CD4-positive, alpha-beta T cell treated with Interferon alpha-2 for 1 hour (primary cell): ENCODE data around the gene HDGFL3.
"Not testable (repeated sequence)": the region's sequence is repeated elsewhere in the genome, so short reads cannot be mapped to it uniquely, and the experiment has no call there.

Experiments
- DNase-seq, 2 donors: peaks; one replicate each; pipeline ENCODE4 v3.0.0-alpha.2; 2020 to 2022

Gene HDGFL3

DNA sequence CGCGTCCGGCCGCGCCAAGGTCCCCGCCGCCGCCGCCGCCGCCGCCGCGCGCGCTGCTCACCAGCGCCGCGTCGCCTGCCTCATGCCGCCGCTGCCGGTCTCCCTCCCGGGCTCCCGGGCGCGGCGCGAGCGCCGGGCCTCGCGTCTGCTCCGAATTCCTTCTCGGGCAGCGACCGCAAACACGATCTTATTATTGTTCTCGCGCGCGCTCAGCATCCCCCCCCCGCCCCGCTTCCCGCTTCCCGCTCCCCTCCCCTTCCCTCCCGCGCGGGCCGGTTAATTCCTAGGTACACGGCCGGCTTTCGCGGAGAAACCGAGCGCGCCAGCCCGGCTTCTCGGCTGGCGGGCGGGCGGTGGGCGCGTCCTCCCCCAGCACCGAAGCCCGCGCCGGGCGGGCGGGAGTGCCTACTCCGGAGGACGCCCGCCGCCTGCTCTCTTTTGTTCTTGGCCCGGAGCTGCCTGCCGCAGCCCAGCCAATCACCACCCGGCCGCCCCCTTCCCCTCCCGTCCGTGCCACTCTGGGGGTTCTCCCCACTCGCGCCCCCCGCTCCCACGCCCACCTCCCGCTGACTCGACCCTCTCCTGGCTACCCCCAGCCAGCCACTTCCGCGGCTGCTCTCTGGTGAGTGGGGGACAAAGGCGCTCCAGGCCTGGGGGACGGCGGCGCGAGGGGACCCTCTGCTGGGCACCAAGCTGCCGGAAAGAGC lies at the start of gene HDGFL3:
TSS of gene HDGFL3 (minus strand) at position 164 of the 707 bp plus-strand sequence. CDS start 409 bp downstream, outside the sequence.
- peak in 1 of 2 donors; percentile 25 for DNase-seq

DNA sequence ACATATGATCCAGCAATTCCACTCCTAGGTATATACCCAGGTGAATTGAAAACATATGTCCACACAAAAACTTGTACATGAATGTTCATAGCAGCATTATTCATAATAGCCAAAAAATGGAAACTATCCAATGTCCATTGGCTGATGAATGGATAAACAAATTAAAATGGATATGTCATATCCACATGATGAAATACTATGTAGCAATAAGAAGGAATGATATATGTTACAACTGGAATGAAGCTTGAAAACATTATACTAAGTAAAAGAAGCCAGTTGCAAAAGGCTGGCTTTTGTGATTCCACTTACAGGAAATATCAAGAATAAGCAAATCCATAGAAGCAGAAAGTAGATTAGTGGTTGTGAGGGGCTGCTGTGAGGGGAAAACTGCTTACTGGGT lies 43.2 kb upstream of the HDGFL3 start:
- DNase-seq, result no peak

DNA sequence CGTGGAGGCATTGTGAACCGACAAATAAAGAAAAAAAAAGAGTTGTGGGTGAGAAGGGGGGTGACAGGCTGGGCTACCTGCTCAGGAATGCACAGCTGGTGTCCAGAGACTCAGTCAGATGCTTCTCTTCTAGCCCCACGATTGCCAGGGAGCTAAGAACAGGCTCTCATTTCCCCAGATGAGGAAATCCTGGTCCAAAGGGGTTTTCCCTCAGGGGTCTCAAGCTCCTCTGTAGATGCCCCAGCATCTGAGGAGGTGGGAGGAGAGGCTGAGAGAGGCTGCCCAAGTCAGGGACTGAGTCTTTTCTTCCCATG lies 41.4 kb upstream of the HDGFL3 start:
- no peak for DNase-seq

DNA sequence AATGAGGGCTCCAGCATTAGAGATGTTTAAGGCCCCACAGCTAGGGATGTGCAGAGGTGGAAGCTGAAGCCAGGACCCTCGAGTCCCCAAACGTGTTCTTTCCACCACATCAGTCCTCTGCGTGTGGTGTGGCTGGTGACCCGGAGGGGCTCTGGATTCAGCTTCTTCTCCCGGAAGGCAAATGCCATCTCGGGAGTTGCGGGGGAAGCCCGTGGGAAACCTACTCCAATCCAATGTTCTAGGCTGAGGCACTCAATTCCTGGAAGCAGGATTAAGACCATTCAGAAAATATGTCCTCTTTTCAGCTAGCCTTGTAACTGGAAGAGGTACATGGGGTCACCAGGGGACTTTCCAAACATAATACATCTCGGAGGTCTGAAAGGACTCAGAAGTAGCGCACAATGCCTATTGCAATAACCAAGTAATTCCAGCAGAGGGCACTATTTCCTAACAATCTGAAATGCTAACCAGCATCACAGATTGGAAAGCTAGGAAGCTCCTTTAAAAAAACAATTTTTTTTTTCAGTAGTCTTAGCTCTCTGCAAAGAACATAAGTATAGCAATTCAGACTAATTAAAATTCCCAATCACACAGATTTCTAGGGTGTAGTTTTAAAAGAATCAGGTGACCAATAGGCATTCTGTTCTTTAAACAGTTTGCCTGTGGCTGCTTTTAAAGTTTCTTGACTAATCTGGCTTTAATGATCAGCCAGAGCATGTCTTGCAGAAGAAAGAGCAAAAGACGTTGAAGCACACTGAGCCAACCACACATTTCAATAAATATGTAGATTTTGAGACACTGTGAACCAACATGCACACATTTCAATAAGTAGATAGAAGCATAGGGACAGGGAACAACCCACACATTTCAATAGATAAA lies 40.8 kb upstream of the HDGFL3 start:
- peak in 1 of 2 donors; percentile 52 for DNase-seq

DNA sequence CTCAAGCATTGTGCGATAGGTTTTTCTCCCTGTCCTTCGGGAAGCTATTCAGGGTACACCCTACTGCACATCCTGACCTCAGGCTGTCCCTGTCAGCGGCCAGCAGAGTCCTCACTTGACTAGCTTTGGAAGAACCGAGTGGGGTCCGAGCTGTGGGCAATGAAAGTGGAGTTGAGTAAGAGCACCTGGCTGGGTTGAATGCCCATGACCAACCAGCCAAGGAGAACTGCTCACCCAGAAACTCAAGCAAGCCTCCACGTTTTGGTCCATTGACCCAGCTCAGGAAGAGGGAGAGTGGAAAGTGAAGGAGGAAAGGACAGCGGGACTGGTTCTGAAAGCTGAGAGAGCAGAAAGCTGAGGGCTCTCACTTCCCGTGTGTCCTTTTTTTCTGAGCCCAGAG lies 36.0 kb upstream of the HDGFL3 start:
- DNase-seq, result no peak

DNA sequence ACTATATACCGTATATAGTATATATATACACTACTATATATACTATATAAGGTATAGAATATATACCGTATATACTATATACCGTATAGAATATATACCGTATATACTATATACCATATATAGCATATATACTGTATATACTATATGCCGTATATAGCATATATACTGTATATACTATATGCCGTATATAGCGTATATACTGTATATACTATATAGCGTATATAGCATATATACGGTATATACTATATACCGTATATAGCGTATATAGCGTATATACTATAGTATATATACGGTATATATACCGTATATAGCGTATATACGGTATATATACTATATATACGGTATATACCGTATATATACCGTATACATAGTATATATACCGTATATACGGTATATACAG lies 22.6 kb upstream of the HDGFL3 start:
- DNase-seq, result no peak

DNA sequence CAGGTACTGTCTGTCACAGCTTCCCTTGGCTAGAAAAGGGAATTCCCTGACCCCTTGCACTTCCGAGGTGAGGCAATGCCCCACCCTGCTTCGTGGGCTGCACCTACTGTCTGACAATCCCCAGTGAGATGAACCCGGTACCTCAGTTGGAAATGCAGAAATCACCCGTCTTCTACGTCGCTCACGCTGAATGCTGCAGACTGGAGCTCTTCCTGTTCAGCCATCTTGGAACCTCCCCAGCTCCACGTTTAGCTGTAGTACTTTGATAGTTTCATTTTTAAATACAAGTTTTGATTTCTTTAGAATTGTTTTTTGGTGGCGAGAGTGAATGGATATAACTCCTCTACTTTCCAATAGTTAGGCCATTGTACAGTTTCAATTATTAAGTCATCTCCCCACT lies 17.8 kb upstream of the HDGFL3 start:
- DNase-seq, result no peak

DNA sequence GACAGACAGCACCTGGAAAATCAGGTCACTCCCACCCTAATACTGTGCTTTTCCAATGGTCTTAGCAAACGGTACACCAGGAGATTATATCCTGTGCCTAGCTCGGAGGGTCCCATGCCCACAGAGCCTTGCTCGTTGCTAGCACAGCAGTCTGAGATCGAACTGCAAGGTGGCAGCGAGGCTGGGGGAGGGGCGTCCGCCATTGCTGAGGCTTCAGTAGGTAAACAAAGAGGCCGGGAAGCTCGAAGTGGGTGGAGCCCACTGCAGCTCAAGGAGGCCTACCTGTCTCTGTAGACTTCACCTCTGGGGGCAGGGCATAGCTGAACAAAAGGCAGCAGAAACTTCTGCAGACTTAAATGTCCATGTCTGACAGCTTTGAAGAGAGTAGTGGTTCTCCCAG lies 14.2 kb upstream of the HDGFL3 start:
- DNase-seq, result not testable (repeated sequence)

DNA sequence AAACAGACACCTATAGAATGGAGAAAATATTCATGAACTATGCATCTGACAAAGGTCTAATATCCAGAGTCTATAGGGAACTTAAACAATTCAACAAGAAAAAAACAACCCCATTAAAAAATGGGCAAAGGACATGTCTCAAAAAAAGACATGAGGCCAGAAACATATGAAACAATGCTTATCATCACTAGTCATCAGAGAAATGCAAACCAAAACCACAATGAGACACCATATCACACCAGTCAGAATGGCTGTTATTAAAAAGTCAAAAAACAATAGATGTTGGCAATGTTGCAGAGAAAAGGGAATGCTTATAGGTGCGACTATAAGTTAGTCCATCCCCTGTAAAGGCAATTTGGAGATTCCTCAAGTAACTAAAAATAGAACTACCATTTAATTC lies 11.4 kb upstream of the HDGFL3 start:
- no peak for DNase-seq

DNA sequence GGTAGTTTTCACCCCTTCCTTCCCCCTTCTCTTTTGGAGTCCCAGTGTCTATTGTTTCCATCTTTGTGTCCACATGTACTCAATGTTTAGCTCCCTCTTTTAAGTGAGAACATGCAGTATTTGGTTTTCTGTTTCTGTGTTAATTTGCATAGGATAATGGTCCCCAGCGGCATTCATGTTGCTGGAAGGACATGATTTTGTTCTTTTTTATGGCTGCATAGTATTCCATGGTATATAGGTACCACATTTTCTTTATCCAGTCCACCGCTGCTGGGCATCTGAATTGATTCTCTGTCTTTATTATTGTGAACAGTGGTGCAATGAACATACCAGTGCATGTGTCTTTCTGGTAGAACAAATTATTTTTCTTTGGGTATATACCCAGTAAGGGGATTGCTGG lies 7.7 kb upstream of the HDGFL3 start:
- no peak for DNase-seq

DNA sequence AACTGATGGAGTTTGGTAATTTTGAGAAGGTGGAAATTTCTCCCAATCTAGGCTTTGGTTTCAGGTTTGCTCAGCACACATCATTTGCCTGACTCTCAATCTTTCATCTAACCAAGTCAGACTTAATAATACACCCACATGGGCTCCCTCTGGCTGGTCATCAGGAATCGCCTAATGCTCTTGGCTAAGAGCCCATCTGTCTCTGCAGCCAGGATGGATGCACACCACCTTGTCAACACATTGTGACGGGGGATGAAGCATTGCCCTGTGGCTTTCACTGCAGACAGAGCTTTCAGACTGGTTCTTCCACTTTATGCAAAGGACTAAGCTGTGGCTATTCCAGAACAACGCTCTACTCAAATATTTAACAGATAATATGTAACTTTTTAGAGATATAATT lies 3.0 kb upstream of the HDGFL3 start:
- no peak for DNase-seq

DNA sequence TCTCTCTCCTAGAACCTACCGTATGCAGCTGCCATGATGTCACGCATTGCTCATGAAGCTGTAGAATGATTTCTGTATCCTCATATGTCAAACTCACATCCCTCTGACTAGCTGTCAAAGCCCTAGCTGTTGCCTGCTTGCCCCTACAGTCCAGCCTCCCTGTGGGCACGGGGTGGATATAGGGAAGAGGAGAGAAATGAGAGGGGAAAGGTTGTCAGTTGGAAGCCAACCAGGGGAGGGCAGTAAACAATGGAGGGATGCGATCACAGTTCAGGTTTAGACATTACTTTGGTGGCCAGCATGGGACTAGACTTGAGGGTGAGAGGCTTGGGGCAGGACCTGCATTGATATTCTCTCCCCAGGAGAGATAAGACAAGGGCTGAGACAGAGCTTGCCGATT lies 1.7 kb upstream of the HDGFL3 start:
- DNase-seq, result no peak

DNA sequence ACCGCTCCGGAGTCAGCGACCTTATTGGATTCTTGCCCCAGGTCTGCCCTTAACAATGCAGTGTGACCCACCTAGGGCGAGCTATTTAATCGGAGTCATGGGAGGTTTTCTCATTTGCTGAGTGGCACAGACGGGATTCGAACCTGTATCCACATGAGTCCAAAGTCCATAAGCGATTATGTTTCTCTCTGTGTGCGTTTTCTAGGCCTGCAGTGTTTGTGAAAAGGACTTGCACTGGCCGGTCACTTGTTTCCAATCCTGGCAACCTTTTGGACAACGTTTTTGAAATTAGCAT lies 691 bp upstream of the HDGFL3 start:
- DNase-seq, result no peak

DNA sequence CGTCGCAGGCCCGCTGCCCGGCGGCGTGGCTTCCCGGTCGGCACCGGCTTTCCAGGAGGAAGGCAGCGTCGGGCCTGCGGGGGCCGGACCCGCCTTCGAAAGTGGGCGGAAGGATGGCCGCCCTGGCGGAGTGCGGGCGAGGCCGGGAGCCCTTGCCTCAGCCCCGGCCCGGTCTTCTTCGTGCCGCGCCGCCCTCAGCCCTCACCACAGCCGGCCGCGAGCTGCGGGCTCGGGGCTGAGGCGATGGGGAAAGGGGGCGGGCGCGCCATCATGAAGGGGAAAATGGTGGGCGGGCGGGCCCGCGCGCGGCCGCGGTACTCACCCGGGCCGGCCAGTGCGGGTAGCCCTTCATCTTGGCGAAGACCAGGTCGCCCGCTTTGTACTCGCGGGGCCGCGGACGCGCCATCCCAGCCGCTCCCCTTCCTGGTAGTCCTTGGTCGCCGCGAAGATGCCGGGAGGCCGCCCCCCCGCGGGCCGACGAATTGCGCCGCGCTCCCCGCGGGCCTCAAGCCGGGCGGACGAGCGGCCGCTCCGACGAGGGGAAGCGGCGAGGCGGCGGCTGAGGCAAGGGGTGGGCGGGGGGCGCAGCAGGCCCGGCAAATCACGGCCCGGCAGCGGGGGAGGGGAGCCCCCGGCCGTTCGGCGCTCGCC lies 489 bp downstream of the HDGFL3 start:
- peak in 1 of 2 donors; percentile 10 for DNase-seq

DNA sequence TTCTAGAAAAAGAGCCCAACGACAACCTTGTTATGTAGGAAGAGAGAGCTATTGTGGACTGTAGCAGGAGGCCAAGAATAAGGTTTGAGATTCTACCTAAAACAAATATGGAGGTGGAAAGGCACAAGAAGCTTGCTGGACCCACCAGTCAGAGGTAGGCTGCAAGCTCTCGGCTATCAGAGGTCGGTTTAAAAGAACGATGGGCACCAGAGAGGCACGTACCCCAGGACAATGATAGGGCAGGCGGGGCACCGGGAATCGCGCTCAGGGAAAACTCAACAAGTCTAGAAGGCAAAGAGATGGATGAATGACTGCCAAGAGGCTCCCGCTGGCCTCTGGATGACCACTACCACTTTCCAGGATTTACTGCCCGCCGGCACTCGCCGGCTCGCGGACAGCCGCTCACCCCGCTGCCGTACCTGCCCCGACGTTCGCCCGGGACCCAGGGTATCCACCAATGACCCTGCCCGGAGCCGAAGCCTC lies 1.1 kb downstream of the HDGFL3 start:
- DNase-seq, result no peak

DNA sequence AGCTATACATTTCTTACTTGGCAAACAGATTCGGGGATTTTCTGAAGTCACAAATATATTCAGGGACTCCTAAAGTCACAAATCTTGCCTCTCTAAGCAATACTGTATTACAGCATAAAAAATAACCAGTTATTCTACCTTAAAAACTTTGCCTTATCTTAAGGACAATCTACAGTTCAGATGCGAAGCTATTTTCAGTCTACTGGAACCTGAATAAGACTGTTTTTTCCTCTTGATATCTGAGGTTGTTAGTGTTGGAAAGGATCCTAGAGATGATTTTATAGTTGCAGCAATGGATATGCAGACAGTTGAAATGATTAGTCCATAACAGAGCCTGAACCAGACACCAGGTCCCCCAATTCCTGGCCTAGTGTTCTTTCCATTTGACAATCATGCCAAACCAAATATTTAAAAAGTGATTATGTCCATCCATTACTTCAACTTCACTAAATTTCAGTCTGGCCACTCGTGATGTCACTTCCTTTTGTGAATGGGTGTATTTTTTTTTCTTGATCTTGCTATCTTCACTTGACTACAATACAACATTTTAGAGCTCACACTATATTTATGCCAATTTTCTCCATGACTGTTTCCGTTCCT lies 1.8 kb downstream of the HDGFL3 start:
- DNase-seq, result no peak

DNA sequence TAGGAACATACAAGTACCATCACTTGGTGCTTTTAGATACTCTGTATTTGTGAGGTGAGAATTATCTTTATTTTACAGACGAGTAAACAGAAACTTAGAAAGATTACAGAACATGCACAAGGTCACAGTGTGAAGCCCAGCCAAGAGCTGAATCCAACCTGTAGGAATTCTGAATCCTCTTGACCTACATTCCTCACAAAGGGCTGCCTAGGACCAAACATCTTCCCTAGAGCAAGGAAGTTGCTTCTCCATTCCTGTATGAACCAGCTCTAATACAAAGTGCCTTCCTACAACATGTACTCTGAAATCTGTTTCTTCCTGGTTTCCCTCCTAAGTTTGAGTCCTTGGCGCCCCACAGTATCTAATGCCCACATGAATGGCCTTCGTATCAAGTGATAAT lies 2.9 kb downstream of the HDGFL3 start:
- DNase-seq, result no peak

DNA sequence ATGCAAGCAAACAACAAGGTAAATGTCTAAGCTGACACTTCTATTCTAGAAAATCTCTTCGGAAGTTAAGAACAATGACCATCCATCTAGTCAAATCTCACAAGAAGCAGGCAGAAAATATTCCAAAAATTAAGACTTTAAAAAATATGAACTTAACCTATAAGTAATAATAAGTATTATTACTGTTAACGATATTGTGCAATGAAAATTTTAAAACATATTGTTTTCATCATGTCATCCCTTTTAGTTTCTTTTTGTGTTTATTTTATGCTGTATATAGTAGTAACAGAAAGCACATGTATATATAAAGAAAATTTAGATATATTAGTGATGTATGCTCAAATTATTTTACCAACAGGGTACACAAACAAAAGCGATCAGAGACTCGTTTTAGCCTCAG lies 4.1 kb downstream of the HDGFL3 start:
- DNase-seq, result no peak

DNA sequence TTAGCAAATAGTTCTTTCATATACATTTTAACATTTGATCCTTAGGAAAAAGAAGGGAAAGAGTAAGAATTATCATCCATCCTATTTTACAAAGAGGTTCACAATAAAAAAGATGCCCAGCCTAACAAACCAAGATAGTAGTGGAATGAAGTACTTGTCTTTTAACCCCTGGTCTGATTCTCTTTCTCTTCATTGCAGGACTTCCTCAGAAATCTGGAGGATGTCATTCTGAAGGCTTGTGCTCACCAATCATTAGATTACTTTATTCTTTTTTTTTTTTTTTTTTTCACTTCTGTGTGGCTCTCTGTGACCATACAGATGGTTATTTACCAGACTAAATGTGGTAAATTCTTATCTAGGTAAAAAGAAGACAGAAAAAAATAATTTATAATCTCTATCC lies 7.0 kb downstream of the HDGFL3 start:
- no peak for DNase-seq

DNA sequence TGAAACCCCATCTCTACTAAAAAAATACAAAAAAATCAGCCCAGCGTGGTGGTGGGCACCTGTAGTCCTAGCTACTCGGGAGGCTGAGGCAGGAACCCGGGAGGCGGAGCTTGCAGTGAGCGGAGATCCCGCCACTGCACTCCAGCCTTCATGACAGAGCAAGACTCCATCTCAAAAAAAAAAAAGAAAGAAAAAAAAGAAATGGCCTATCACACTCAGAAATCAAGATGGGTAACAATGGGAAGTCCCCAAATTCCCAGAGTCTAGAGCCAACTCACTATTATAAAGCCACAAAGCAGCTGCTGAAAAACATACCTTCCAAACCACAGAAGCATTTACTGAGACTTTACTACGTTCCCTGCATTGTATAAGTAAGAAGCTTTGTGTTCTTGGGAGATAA lies 7.5 kb downstream of the HDGFL3 start:
- peak in 1 of 2 donors; percentile 17 for DNase-seq

DNA sequence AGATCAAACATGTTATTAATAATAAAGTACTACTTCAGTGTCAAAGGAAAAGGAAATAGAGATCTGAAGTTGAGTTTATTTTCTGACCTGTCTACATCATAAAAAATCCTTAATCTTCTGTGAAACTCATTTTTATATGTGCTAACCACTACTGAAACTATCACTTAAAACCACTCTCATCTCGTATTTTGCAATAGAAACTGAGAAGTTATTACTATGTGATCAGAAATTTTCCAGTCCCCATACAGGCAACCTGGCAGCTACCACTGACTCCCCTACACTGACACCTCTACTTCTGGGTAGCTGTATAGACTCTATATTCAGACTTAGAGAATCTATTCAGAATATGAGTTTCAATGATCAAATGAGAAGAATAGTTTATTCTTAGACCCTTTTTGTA lies 8.3 kb downstream of the HDGFL3 start:
- no peak for DNase-seq

DNA sequence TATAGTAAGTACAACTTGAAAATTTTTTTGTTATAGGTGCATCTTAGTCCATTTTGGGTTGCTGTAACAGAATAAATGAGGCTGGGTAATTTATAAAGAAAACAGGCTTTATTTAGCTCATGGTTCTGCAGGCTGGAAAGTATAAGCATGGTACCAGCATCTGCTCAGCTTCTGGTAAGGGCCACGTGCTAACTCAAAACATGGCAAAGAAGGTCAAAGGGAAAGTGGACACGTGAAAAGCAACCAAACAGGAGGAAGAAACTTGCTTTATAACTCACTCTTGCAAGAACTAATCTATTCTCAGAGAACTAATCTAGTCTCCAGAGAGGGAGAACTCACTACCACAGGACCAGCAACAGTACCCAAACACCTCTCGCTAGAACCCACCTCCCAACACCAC lies 9.1 kb downstream of the HDGFL3 start:
- no peak for DNase-seq

DNA sequence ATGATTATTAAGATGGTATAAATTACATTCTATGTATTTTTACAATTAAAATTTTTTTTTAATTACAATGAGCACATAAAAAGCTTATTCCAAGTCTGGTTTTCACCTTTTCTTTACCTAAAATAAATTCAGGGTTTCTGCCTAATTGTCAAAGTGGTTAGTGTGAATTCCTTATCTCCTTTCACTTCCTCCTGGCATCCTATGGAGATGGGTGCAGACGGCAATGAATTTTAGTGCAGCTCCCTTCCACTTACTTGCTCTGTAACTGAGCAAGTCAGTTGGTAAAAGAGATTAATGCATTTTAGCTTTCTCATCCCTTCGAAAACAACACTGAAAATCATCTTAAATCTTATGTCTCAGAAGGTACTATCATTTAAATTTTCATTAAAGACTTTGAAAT lies 13.1 kb downstream of the HDGFL3 start:
- DNase-seq, result no peak

DNA sequence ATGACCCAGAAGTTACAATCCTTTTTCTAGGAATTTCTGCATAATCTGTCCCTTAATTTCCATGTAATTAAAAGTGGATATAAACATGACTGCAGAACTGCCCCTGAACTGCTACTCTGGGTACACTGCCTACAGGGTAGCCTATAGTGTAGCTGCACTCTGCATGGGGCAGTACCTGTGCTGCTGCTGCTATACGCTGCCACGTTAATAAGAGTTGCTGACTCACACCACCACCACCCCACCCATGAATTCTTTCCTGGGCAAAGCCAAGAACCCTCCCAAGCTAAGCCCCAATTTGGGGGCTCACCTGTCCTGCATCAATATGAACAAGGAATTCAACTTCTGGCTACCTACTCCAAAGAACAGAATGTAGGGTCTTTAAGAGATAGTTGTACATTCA lies 13.9 kb downstream of the HDGFL3 start:
- DNase-seq, result no peak
